Endodermal cell (in vitro differentiated cells): ENCODE data around the gene CAPZA2. TPM values are rescaled to one million over a fixed set of nuclear protein-coding genes. Genes with fewer than 3 reads are reported as not detected.

ENCODE experiments used
- DNase-seq: peaks from one replicate; pipeline ENCODE4 v3.0.0-alpha.2; 2017
- H3K27ac ChIP-seq: 2 replicates; pipeline ENCODE4 v1.5.1; 2013; ENCODE audit warnings: mild to moderate bottlenecking, low read depth, low read length, moderate library complexity
- H3K27me3 ChIP-seq: 2 replicates; pipeline ENCODE4 v1.6.1; 2013; ENCODE audit warnings: mild to moderate bottlenecking, low read length, moderate library complexity; ENCODE audit not compliant: insufficient read depth, control insufficient read depth, poor library complexity, severe bottlenecking
- H3K36me3 ChIP-seq: 2 replicates; pipeline ENCODE4 v1.7.0; 2013; ENCODE audit warnings: mild to moderate bottlenecking, low read length, moderate library complexity; ENCODE audit not compliant: control insufficient read depth, insufficient read depth
- H3K4me1 ChIP-seq: one replicate; pipeline ENCODE4 v1.7.0; 2013; ENCODE audit warnings: low read length; ENCODE audit not compliant: control insufficient read depth, insufficient read depth
- H3K4me3 ChIP-seq: 2 replicates; pipeline ENCODE4 v1.5.1; 2013; ENCODE audit warnings: mild to moderate bottlenecking, low read length, moderate library complexity
- H3K9ac ChIP-seq: 2 replicates; pipeline ENCODE4 v1.6.1; 2013; ENCODE audit warnings: mild to moderate bottlenecking, low read length, moderate library complexity; ENCODE audit not compliant: poor library complexity, severe bottlenecking; ENCODE audit errors: extremely low read depth
- H3K9me3 ChIP-seq: 2 replicates; pipeline ENCODE4 v1.6.1; 2013; ENCODE audit warnings: mild to moderate bottlenecking, low read length, moderate library complexity; ENCODE audit not compliant: control insufficient read depth
- H3K27ac Mint-ChIP-seq: 2 replicates; pipeline ENCODE4 v1.8.0; 2020; ENCODE audit warnings: mixed read lengths
- H3K27me3 Mint-ChIP-seq: 2 replicates; pipeline ENCODE4 v1.8.0; 2021; ENCODE audit warnings: mild to moderate bottlenecking, mixed read lengths; ENCODE audit not compliant: insufficient read depth
- H3K36me3 Mint-ChIP-seq: 2 replicates; pipeline ENCODE4 v1.8.0; 2020; ENCODE audit warnings: low read depth, mixed read lengths
- H3K4me1 Mint-ChIP-seq: 2 replicates; pipeline ENCODE4 v1.8.0; 2020; ENCODE audit warnings: mixed read lengths
- H3K4me3 Mint-ChIP-seq: 2 replicates; pipeline ENCODE4 v1.8.0; 2020; ENCODE audit warnings: mild to moderate bottlenecking, moderate library complexity, mixed read lengths
- H3K9me3 Mint-ChIP-seq: 2 replicates; pipeline ENCODE4 v1.8.0; 2020; ENCODE audit warnings: mild to moderate bottlenecking, mixed read lengths
- CTCF ChIP-seq: fragments of 200-600 bp; sonication (generic); conservative IDR thresholded peaks from 2 replicates; pipeline ENCODE4 v1.5.0; 2021; ENCODE audit warnings: antibody characterized with exemption, mild to moderate bottlenecking
- WGBS, 2 experiments: methylation state at CpG; one replicate each; pipeline versions ENCODE4 v1.1.5 to v1.1.7; 2013; ENCODE audit warnings: missing lambda C conversion rate in 2 of 2, mixed read lengths in 1 of 2; ENCODE audit not compliant: insufficient coverage in 1 of 2, insufficient read length in 1 of 2; 5-methylcytosine and 5-hydroxymethylcytosine counted together
- total RNA-seq, 2 donors: library from RNA; stranded (reverse); fragmentation: NEBNext Ultra II Directional in 1 of 2; extraction: Animal tissue kit (Norgen Biotek cat#: 25700) in 1 of 2; gene quantifications; 2 replicates in 1 of 2; 3 replicates in 1 of 2; pipeline ENCODE4 v1.2.1, GENCODE V29; 2021

Gene CAPZA2
- total RNA-seq, 2 donors from 2014 or later, result 127 to 133 TPM

GRCh38 chr7:116963234-116963633 lies 100.8 kb downstream of the CAPZA2 start:
- Mint-ChIP-seq H3K4me3 (no peak overlapping the region), H3K27ac (no peak overlapping the region), H3K4me1 (peaks cover 4% of the 10 kb centered on the region), H3K9me3 (no peaks in the 10 kb centered on the region), H3K36me3 (peaks cover 2% of the 10 kb centered on the region), H3K27me3 (no peaks in the 10 kb centered on the region)
- no peak overlapping the region for H3K9ac ChIP-seq
- no peaks in the 10 kb centered on the region for H3K27me3 ChIP-seq
- no peak for DNase-seq
- no peaks in the 10 kb centered on the region for H3K4me1 ChIP-seq
- no peaks in the 10 kb centered on the region for H3K9me3 ChIP-seq
- TF ChIP-seq CTCF, result no peak
- no peak overlapping the region for H3K4me3 ChIP-seq
- no peaks in the 10 kb centered on the region for H3K36me3 ChIP-seq
- no peak overlapping the region for H3K27ac ChIP-seq

- H3K27me3 Mint-ChIP-seq, result no peaks in the 10 kb centered on the region
- Histone ChIP-seq H3K27ac (no peak overlapping the region), H3K9ac (no peak overlapping the region), H3K36me3 (no peaks in the 10 kb centered on the region), H3K27me3 (no peaks in the 10 kb centered on the region), H3K9me3 (no peaks in the 10 kb centered on the region), H3K4me3 (no peak overlapping the region), H3K4me1 (no peaks in the 10 kb centered on the region)
- H3K4me3 Mint-ChIP-seq, result no peak overlapping the region
- H3K36me3 Mint-ChIP-seq, result peaks cover 2% of the 10 kb centered on the region
- no peak for DNase-seq
- no peaks in the 10 kb centered on the region for H3K9me3 Mint-ChIP-seq
- TF ChIP-seq CTCF, result no peak
- peaks cover 8% of the 10 kb centered on the region for H3K4me1 Mint-ChIP-seq
- no peak overlapping the region for H3K27ac Mint-ChIP-seq
Measured at GRCh38 chr7:116966601-116967000, 104.2 kb downstream of the CAPZA2 start.

- Histone ChIP-seq H3K4me1 (no peaks in the 10 kb centered on the region), H3K27me3 (peaks cover 5% of the 10 kb centered on the region), H3K27ac (no peak overlapping the region), H3K9ac (no peak overlapping the region), H3K4me3 (no peak overlapping the region), H3K36me3 (no peaks in the 10 kb centered on the region), H3K9me3 (no peaks in the 10 kb centered on the region)
- 92 to 93% methylated on average over 2 to 5 of the region's 5 CpGs for WGBS, 2 experiments
- Mint-ChIP-seq H3K4me3 (no peak overlapping the region), H3K27ac (no peak overlapping the region), H3K27me3 (peaks cover 7% of the 10 kb centered on the region), H3K4me1 (peaks cover 11% of the 10 kb centered on the region), H3K36me3 (no peaks in the 10 kb centered on the region), H3K9me3 (no peaks in the 10 kb centered on the region)
- TF ChIP-seq CTCF, result no peak
- DNase-seq, result no peak
Measured at GRCh38 chr7:116967254-116967922, 105.0 kb downstream of the CAPZA2 start.
